HG02798 (cell line): ENCODE results near the gene SIGLEC1.

Source experiments
- ATAC-seq: cut with Tn5 transposase; IDR thresholded peaks from one replicate; pipeline ENCODE4 v1.9.1; 2021; ENCODE audit warnings: mild to moderate bottlenecking; ENCODE audit not compliant: unreplicated experiment, poor library complexity

SIGLEC1 gene

DNA sequence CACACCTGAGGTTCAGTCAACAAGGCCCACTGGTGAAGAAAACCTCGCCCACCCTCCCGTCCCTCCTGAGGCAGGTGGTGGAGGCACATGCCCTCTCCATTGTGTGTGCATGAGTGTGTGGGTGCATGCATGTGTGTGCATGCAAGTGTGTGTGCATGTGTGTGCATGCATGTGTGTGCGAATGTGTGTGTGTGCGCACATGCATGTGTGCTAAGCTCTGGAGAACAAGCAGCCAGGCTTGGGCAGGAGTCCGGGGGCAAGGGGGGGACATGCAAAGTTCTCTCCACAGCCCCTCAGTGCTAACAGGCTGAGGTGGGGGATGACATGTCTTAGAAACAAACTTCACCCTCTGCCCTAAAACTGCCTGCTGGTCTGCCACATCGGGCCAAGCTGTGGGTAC is 17.0 kb upstream of the SIGLEC1 start:
- ATAC-seq, result no peak

DNA sequence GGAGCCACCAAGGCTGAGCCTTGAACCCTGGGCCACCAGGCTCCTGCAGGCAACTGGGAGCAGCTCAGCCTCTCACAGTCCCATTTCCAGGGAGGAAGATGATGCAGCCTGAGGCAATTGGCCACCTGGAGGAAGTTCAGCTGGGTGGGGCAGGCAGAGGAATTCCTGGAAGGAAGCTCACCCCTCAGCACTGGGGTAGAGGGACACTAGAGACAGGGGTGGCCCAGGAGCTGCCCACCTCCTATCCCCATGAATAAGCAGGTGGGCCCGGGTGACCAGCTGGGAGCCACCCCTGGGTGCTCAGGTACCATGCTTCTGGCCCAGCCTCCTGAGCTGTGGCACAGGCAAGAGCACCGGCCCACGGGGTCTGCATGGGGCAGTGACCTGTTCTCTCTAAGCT is 16.5 kb upstream of the SIGLEC1 start:
- no peak for ATAC-seq

DNA sequence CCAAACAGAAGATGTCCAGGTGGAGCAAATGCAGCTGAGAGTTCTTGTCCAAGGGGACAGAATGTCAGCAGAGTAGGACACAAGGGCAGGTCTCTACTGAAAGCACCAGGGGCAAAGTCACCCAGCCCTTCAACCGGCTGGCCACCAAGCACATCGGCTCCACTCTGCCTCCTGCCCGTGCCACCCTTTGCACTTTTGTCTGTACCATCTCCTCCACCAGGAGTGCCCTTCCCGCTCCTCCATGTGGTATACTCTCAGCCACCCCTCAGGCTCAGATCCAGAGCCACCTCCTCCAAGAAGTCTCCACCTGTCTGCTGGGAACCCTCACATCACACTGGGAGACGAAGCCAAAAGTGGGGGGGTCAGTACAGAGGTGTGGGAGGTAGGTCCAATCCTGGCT is 16.0 kb upstream of the SIGLEC1 start:
- no peak for ATAC-seq

- no peak for ATAC-seq
Measured at GRCh38 chr20:3727401-3728021, 15.1 kb upstream of the SIGLEC1 start.

DNA sequence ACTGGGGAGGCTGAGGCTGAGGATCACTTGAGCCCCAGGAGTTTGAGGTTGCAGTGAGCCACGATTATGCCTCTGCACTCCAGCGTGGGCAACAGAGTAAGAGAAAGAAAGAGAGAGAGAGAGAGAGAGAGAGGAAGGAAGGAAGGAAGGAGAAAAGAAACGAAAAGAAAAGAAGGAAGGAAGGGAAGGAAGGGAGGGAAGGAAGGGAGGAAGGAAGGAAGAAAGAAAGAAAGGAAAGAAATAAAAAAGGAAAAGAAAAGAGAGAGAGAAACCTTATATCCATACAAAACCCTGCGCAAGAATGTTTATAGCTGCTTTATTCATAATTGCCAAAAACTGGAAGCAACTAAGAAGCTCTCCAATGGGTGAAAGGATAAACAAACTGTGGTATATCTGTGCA is 12.0 kb upstream of the SIGLEC1 start:
- no peak for ATAC-seq

GRCh38 chr20:3723284-3723683 is 10.9 kb upstream of the SIGLEC1 start:
- ATAC-seq, result no peak

- ATAC-seq, result no peak
Measured at GRCh38 chr20:3721912-3722311, 9.5 kb upstream of the SIGLEC1 start.

- ATAC-seq, result no peak
Measured at GRCh38 chr20:3720626-3721025, 8.2 kb upstream of the SIGLEC1 start.

GRCh38 chr20:3720068-3720467 is 7.7 kb upstream of the SIGLEC1 start:
- ATAC-seq, result no peak

DNA sequence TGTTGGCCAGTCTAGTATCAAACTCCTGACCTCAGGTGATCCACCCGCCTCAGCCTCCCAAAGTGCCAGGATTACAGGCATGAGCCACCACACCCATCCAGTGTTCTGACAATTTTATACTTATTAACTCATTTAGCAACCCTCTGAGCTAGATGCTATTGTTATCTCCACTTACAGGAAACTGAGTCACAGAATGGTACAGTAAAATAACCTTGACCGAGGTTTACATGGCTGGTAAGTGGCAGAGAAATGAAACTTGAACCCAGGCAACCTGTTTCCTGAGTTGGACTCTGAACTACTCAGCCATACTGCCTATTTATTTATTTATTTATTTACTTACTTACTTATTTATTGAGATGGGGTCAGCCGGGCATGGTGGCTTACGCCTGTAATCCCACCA is 6.6 kb upstream of the SIGLEC1 start:
- no peak for ATAC-seq

DNA sequence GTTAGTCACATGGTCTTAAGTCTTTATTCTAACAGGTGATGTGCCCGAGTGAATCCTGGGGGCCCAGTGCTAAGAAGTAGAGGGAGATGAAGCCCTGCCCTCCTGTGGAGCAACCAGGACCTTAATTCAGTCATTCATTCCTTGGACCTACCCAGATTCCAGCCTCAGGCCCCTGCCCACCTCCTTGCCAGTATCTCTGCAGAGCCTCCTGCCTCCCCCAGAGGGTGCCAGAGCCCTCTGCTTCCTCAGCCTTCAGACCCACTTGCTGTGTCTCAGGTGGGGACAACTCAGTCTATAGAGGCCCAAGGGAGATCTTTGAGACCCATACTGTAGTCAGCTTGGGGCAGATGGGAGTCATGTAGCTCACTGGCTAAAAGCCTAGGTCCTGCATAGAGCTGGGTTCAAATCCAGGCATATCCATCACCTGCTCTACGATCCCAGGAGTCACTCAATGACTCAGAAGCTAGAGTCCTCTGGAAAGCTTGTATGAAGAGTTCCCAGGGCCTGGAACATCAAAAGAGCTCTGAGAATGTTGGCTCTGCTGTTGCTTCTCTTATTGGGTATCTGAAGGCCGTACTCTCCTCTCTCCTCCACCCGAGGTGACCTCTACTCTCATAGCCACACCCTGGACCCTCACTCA is 3.9 kb upstream of the SIGLEC1 start:
- ATAC-seq, result no peak

GRCh38 chr20:3714092-3714491 is 1.7 kb upstream of the SIGLEC1 start:
- no peak for ATAC-seq

DNA sequence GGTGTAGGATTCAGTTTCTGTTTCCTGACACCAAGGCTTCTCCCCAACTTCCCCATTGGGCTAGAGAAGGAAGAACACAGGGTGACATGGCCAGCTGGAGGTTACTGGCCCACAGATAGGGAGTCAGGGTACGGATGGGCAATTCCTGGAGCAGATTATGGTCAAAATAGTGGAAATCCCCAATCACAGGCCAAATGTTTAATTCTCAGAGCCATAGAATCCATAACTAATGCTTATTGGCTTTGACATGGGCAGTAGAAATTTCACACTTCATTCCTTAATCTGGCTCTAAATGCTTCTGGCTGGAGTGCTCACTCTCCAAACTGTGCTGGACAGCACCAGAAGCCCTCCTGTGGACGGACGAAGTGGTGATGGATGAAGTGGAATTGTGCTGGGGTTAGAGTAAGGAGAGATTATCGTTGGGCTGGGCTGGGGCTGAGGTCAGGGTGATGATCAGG is 887 bp downstream of the SIGLEC1 start:
- ATAC-seq, result no peak

- no peak for ATAC-seq
Measured at GRCh38 chr20:3710703-3711483, 1.5 kb downstream of the SIGLEC1 start.

DNA sequence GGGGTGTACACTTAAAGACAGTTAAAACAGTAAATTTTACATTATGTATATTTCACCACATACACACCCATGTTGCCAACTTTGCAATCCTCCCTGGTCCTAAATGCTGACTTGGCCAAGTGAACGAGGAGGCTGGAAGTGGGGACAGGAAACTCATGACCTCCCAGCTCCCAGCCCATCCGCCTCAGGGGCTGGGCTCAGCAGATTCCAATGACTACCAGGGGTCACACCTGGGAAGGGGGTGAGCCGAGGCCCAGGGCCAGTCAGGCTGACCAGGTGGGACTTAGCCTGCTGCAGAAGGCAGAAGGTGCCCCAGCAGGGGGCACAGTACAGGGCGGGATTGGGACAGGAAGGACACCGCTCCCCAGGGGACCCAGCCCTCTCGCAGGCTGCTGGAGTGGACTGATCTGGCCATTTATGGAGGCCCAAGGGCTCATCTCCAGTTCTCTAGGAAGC is 2.4 kb downstream of the SIGLEC1 start:
- ATAC-seq, result no peak

GRCh38 chr20:3707508-3707899 is 4.9 kb downstream of the SIGLEC1 start:
- ATAC-seq, result no peak

- no peak for ATAC-seq
Measured at GRCh38 chr20:3706774-3707507, 5.5 kb downstream of the SIGLEC1 start.

GRCh38 chr20:3705970-3706739 is 6.2 kb downstream of the SIGLEC1 start:
- ATAC-seq, result no peak

- no peak for ATAC-seq
Measured at GRCh38 chr20:3705491-3705969, 6.9 kb downstream of the SIGLEC1 start.

DNA sequence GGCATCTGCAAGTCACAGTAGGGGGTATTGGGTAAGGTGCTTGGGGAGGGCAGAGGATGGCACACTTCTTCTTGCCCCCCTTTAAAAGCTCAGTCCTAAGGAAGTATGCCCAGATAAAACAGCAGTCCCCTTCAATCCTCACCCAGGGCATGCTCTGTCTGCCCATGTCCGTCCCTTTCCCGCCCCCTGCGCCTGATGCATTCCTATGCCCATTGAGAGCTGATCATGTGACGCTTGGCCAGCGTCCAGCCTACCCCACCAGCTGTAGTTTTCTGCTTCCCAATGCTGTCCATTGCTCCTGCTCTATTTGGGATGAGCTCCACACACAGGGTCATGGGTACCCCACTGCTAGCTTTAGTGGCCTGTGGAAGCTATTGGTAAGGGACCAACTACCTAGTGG is 8.3 kb downstream of the SIGLEC1 start:
- ATAC-seq, result no peak
